Chondrocyte (in vitro differentiated cells): ENCODE results near the gene ZNF460. TPM values are rescaled to one million over a fixed set of nuclear protein-coding genes. Genes with fewer than 3 reads are reported as not detected.

Source experiments
- DNase-seq: peaks from one replicate; pipeline ENCODE4 v3.0.0; 2021; ENCODE audit warnings: mixed read lengths, low spot score
- H3K27ac Mint-ChIP-seq: one replicate; pipeline ENCODE4 v1.8.0; 2021; ENCODE audit warnings: mild to moderate bottlenecking, moderate library complexity, mixed read lengths; ENCODE audit not compliant: unreplicated experiment
- H3K27me3 Mint-ChIP-seq: 2 replicates; pipeline ENCODE4 v1.8.0; 2021; ENCODE audit warnings: low read depth, mixed read lengths
- H3K36me3 Mint-ChIP-seq: 2 replicates; pipeline ENCODE4 v1.8.0; 2021; ENCODE audit warnings: low read depth, mixed read lengths
- H3K4me1 Mint-ChIP-seq: 2 replicates; pipeline ENCODE4 v1.8.0; 2021; ENCODE audit warnings: low read depth, mild to moderate bottlenecking, mixed read lengths
- H3K4me3 Mint-ChIP-seq: one replicate; pipeline ENCODE4 v1.8.0; 2021; ENCODE audit warnings: mild to moderate bottlenecking, moderate library complexity, mixed read lengths; ENCODE audit not compliant: unreplicated experiment
- H3K9me3 Mint-ChIP-seq: 2 replicates; pipeline ENCODE4 v1.8.0; 2021; ENCODE audit warnings: low read depth, mixed read lengths
- total RNA-seq: library from RNA; stranded (reverse); gene quantifications from 3 replicates; pipeline ENCODE4 v1.2.1, GENCODE V29; 2021
- TF ChIP-seq, protein P1 (sequence below): fragments of 200-600 bp; sonication (generic); IDR thresholded peaks from 2 replicates; pipeline ENCODE4 v1.5.0; 2021; ENCODE audit warnings: antibody characterized with exemption, mild to moderate bottlenecking, moderate library complexity

Gene ZNF460
- total RNA-seq, 1 donor from 2014 or later = 81.4 TPM

GRCh38 chr19:57241176-57241575 lies 39.1 kb upstream of the ZNF460 start:
- no peaks in the 10 kb centered on the region for H3K27me3 Mint-ChIP-seq

DNA sequence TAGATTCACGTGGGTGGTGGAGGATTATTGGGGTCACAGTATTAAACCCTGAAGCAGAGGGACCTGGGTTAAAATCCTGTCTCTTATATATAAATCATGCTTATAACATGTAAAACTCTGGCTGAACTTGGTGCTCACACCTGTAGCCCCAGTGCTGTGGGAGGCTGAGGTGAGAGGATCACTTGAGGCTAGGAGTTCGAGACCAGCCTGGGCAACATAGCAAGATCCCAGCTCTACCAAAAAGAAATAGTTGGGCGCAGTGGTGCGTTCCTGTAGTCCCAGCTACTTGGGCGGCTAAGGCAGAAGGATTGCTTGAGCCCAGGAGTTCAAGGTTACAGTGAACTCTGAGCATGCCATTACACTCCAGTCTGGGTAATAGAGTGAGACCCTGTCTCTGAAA lies 37.5 kb upstream of the ZNF460 start:
- Mint-ChIP-seq H3K27ac (no peak overlapping the region), H3K9me3 (no peaks in the 10 kb centered on the region), H3K4me3 (no peak overlapping the region), H3K4me1 (peaks cover 32% of the 10 kb centered on the region), H3K27me3 (no peaks in the 10 kb centered on the region), H3K36me3 (peaks cover 16% of the 10 kb centered on the region)
- TF ChIP-seq, protein P1, sequence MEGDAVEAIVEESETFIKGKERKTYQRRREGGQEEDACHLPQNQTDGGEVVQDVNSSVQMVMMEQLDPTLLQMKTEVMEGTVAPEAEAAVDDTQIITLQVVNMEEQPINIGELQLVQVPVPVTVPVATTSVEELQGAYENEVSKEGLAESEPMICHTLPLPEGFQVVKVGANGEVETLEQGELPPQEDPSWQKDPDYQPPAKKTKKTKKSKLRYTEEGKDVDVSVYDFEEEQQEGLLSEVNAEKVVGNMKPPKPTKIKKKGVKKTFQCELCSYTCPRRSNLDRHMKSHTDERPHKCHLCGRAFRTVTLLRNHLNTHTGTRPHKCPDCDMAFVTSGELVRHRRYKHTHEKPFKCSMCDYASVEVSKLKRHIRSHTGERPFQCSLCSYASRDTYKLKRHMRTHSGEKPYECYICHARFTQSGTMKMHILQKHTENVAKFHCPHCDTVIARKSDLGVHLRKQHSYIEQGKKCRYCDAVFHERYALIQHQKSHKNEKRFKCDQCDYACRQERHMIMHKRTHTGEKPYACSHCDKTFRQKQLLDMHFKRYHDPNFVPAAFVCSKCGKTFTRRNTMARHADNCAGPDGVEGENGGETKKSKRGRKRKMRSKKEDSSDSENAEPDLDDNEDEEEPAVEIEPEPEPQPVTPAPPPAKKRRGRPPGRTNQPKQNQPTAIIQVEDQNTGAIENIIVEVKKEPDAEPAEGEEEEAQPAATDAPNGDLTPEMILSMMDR = no peak
- no peak for DNase-seq

More at GRCh38 chr19:57241176-57241575, 39.1 kb upstream of the ZNF460 start:
- H3K4me1 Mint-ChIP-seq = peaks cover 32% of the 10 kb centered on the region
- TF ChIP-seq, protein P1 = no peak
- peak overlapping the region; percentile 87 for H3K4me3 Mint-ChIP-seq
- H3K36me3 Mint-ChIP-seq = peaks cover 12% of the 10 kb centered on the region
- no peaks in the 10 kb centered on the region for H3K9me3 Mint-ChIP-seq
- peak overlapping the region; percentile 96 for H3K27ac Mint-ChIP-seq
- no peak for DNase-seq

DNA sequence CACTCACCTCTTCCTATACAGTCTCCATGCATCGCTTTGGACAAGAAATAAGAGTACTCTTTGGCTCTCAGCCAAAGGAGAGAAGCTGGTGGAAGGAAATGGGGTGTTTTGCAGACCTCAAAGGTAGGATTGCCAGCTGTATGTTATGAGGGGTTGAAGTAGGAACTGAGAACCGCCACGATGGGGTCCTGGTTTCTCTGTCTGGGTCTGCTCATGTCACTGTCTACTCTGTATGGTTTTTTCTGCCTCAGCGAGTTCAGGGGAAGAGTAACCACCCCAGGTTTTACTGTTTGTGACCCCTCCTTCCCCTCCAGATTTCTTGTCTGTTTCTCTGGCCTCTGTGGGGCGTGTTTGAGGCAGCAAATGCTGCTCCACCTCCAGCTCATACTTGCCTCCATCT lies 35.8 kb upstream of the ZNF460 start:
- Mint-ChIP-seq H3K27ac (no peak overlapping the region), H3K4me1 (peaks cover 32% of the 10 kb centered on the region), H3K4me3 (no peak overlapping the region), H3K27me3 (no peaks in the 10 kb centered on the region), H3K36me3 (peaks cover 20% of the 10 kb centered on the region), H3K9me3 (no peaks in the 10 kb centered on the region)
- TF ChIP-seq, protein P1 = no peak
- no peak for DNase-seq

DNA sequence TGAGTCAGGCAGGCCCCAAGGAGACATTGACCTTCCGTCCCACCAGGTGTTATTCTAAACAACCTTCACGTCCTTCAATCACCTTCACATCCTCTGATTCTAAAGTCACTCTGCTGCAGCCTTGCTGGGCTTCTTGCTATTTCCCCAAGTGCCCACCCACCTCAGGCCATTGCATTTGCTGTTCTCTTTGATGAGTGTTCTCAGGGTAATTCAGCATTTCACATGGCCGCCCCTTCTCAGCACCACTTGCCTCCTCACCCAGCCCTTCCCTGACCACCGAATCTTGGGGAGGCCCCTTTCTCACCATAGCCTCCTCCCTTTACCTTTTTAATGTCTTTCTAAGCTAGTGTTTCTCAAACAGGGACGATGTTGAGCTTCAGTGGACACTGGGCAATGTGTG lies 35.2 kb upstream of the ZNF460 start:
- Mint-ChIP-seq H3K27ac (no peak overlapping the region), H3K27me3 (no peaks in the 10 kb centered on the region), H3K36me3 (peaks cover 23% of the 10 kb centered on the region), H3K9me3 (no peaks in the 10 kb centered on the region), H3K4me3 (no peak overlapping the region), H3K4me1 (peaks cover 30% of the 10 kb centered on the region)
- TF ChIP-seq, protein P1 = no peak
- DNase-seq = no peak

DNA sequence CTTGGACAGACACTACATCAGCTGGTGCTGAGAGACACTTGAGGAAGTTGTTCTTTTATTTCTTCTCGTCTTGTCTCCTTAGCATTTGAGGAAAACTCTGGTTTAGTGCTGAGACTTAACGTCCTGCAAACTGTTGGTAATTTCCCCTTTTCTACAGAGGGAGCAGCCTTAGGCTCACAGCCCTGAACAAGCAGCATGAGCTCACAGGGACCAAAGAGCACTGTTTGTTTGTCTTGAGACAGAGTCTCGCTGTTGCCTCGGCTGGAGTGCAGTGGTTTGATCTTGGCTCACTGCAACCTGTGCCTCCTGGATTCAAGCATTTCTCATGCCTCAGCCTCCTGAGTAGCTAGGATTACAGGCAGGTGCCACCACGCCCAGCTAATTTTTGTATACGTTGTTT lies 34.3 kb upstream of the ZNF460 start:
- H3K27ac Mint-ChIP-seq = no peak overlapping the region
- H3K4me3 Mint-ChIP-seq = no peak overlapping the region
- H3K4me1 Mint-ChIP-seq = peaks cover 26% of the 10 kb centered on the region
- H3K27me3 Mint-ChIP-seq = no peaks in the 10 kb centered on the region
- no peak for DNase-seq
- H3K9me3 Mint-ChIP-seq = no peaks in the 10 kb centered on the region
- TF ChIP-seq, protein P1 = no peak
- peaks cover 30% of the 10 kb centered on the region for H3K36me3 Mint-ChIP-seq
